GM12878 (cell line): ENCODE measurements around the gene SGMS1. TPM values are rescaled to one million over a fixed set of nuclear protein-coding genes. Genes with fewer than 3 reads are reported as not detected.

Experiments used
- ATAC-seq: fragments of 200-7000 bp; cut with Tn5 transposase; 3 replicates; pipeline ENCODE4 v1.9.1; 2020; ENCODE audit warnings: mild to moderate bottlenecking, moderate library complexity
- BruUV-seq: library from RNA; stranded (reverse); fragments of 400-500 nt; replicated peaks from 2 replicates; lab custom pipeline; 2021; lab: Mats Ljungman, UMichigan
- CTCF ChIA-PET: fragments of 300-600 bp; sonication (Branson Sonifier 250); formaldehyde crosslinking; extraction: SDS; loops from one replicate; lab custom pipeline; 2021; ENCODE audit warnings: inconsistent platforms; lab: Yijun Ruan, JAX
- POLR2A ChIA-PET: fragments of 350-600 bp; formaldehyde crosslinking; extraction: SDS; loops from one replicate; lab custom pipeline; 2021; ENCODE audit warnings: inconsistent platforms; lab: Charles Lee
- RAD21 ChIA-PET: fragments of 300-600 bp; sonication (Branson Sonifier 250); formaldehyde crosslinking; loops from one replicate; lab custom pipeline; 2023; ENCODE audit warnings: antibody characterized with exemption; ENCODE audit not compliant: unreplicated experiment; lab: Charles Lee
- SMC1A ChIA-PET: fragments of 300-600 bp; sonication (Branson Sonifier 250); formaldehyde crosslinking; loops from one replicate; lab custom pipeline; 2023; ENCODE audit not compliant: unreplicated experiment, uncharacterized antibody; lab: Charles Lee
- DNase-seq: peaks from one replicate; pipeline ENCODE4 v3.0.0-alpha.2; 2011; ENCODE audit warnings: low read depth, low spot score
- FAIRE-seq: peaks from 3 replicates; lab custom pipeline; 2011; peaks lifted over from hg19 to GRCh38; lab: Jason Lieb, UNC
- H2AFZ ChIP-seq: 2 replicates; pipeline ENCODE4 v1.6.0; 2011; ENCODE audit warnings: low read depth, low read length, control low read depth; ENCODE audit not compliant: control insufficient read depth
- H3K27ac ChIP-seq: 2 replicates; pipeline ENCODE4 v1.5.1; 2011; ENCODE audit warnings: control low read depth; ENCODE audit not compliant: control insufficient read depth, insufficient read depth
- H3K27me3 ChIP-seq, 2 experiments: replicated peaks in 1 of 2; 2 replicates each; pipeline versions ENCODE4 v1.6.0 to v1.6.1; 2011; ENCODE audit warnings: low read length in 1 of 2; ENCODE audit not compliant: control insufficient read depth in 2 of 2, insufficient read depth in 2 of 2
- H3K36me3 ChIP-seq, 2 experiments: 2 replicates each; pipeline ENCODE4 v1.5.1; 2011; ENCODE audit warnings: low read length in 1 of 2; ENCODE audit not compliant: control insufficient read depth in 2 of 2, insufficient read depth in 2 of 2
- H3K4me1 ChIP-seq: 2 replicates; pipeline ENCODE4 v1.6.1; 2011; ENCODE audit warnings: mild to moderate bottlenecking, low read length, moderate library complexity, mixed read lengths; ENCODE audit not compliant: control insufficient read depth, insufficient read depth
- H3K4me2 ChIP-seq: 2 replicates; pipeline ENCODE4 v1.6.0; 2011; ENCODE audit warnings: control low read depth; ENCODE audit not compliant: control insufficient read depth, insufficient read depth
- H3K4me3 ChIP-seq: fragments of 200-600 bp; sonication (generic); 2 replicates; pipeline ENCODE4 v1.5.1; 2016
- H3K79me2 ChIP-seq: 2 replicates; pipeline ENCODE4 v1.6.0; 2011; ENCODE audit warnings: low read length; ENCODE audit not compliant: control insufficient read depth, insufficient read depth
- H3K9ac ChIP-seq: 2 replicates; pipeline ENCODE4 v1.8.0; 2011; ENCODE audit warnings: low read length, control low read depth, mixed read lengths; ENCODE audit not compliant: control insufficient read depth, insufficient read depth
- H3K9me3 ChIP-seq: replicated peaks from 3 replicates; pipeline ENCODE4 v1.5.1; 2011; ENCODE audit warnings: mild to moderate bottlenecking, low read length; ENCODE audit not compliant: control insufficient read depth, insufficient read depth
- H4K20me1 ChIP-seq: 2 replicates; pipeline ENCODE4 v1.6.0; 2011; ENCODE audit not compliant: control insufficient read depth, insufficient read depth
- ATF7 ChIP-seq: fragments of 450-650 bp; IDR thresholded peaks from 2 replicates; pipeline ENCODE4 v1.6.1; 2016; ENCODE audit warnings: low read depth, mild to moderate bottlenecking
- BACH1 ChIP-seq: fragments of 450-650 bp; IDR thresholded peaks from 2 replicates; pipeline ENCODE4 v1.6.1; 2017; ENCODE audit warnings: mild to moderate bottlenecking, borderline replicate concordance
- CBX3 ChIP-seq: fragments of 200-600 bp; sonication (generic); IDR thresholded peaks from 2 replicates; pipeline ENCODE4 v1.6.1; 2016; ENCODE audit warnings: low read depth, borderline replicate concordance
- CBX5 ChIP-seq: sonication (generic); IDR thresholded peaks from 2 replicates; pipeline ENCODE4 v1.6.1; 2016; ENCODE audit warnings: low read depth, moderate library complexity, mild to moderate bottlenecking, inconsistent platforms
- CREB1 ChIP-seq: IDR thresholded peaks from 2 replicates; pipeline ENCODE4 v1.6.1; 2012; ENCODE audit warnings: low read depth, mild to moderate bottlenecking, inconsistent platforms
- DPF2 ChIP-seq: fragments of 450-650 bp; IDR thresholded peaks from 2 replicates; pipeline ENCODE4 v1.6.1; 2017; ENCODE audit warnings: mild to moderate bottlenecking
- E4F1 ChIP-seq: fragments of 450-650 bp; IDR thresholded peaks from 2 replicates; pipeline ENCODE4 v1.6.1; 2018; ENCODE audit warnings: borderline replicate concordance, mild to moderate bottlenecking; ENCODE audit not compliant: partially characterized antibody
- EP300 ChIP-seq, 2 experiments: fragments of 150-350 bp in 1 of 2; IDR thresholded peaks; 2 replicates each; pipeline ENCODE4 v1.6.1; 2011 to 2012; ENCODE audit warnings: low read depth in 2 of 2, low read length in 2 of 2, borderline replicate concordance in 1 of 2, improper control_type of control experiment in 1 of 2, inconsistent platforms in 1 of 2; ENCODE audit not compliant: control insufficient read depth in 1 of 2
- FOXM1 ChIP-seq: IDR thresholded peaks from 2 replicates; pipeline ENCODE4 v1.6.1; 2012; ENCODE audit warnings: low read depth, mild to moderate bottlenecking, inconsistent platforms, low read length, moderate library complexity
- IKZF1 ChIP-seq: fragments of 450-650 bp; conservative IDR thresholded peaks from 2 replicates; pipeline ENCODE4 v1.6.1; 2017; ENCODE audit warnings: antibody characterized with exemption, mild to moderate bottlenecking
- IRF5 ChIP-seq: fragments of 450-650 bp; IDR thresholded peaks from 2 replicates; pipeline ENCODE4 v1.6.1; 2017; ENCODE audit warnings: borderline replicate concordance
- MEF2A ChIP-seq: IDR thresholded peaks from 2 replicates; pipeline ENCODE4 v1.6.1; 2011; ENCODE audit warnings: low read depth, mild to moderate bottlenecking, low read length, moderate library complexity; ENCODE audit not compliant: insufficient read depth
- NFIC ChIP-seq: IDR thresholded peaks from 2 replicates; pipeline ENCODE4 v1.6.1; 2012; ENCODE audit warnings: low read depth, mild to moderate bottlenecking, inconsistent platforms, low read length, moderate library complexity
- RUNX3 ChIP-seq: IDR thresholded peaks from 2 replicates; pipeline ENCODE4 v1.6.1; 2012; ENCODE audit warnings: low read length, inconsistent platforms
- SIN3A ChIP-seq: IDR thresholded peaks from 2 replicates; pipeline ENCODE4 v1.6.1; 2012; ENCODE audit warnings: low read depth, low read length, improper control_type of control experiment
- SMARCA5 ChIP-seq: fragments of 450-650 bp; IDR thresholded peaks from 2 replicates; pipeline ENCODE4 v1.6.1; 2017; ENCODE audit warnings: mild to moderate bottlenecking
- SPI1 ChIP-seq: IDR thresholded peaks from 2 replicates; pipeline ENCODE4 v1.6.1; 2011; ENCODE audit warnings: low read depth, mild to moderate bottlenecking, low read length, moderate library complexity, borderline replicate concordance; ENCODE audit not compliant: insufficient read depth
- TBL1XR1 ChIP-seq: IDR thresholded peaks from 2 replicates; pipeline ENCODE4 v1.6.1; 2012; ENCODE audit warnings: low read depth, low read length, improper control_type of control experiment
- YY1 ChIP-seq: IDR thresholded peaks from 2 replicates; pipeline ENCODE4 v1.6.1; 2011; ENCODE audit warnings: low read depth, mild to moderate bottlenecking, low read length
- ZBED1 ChIP-seq: IDR thresholded peaks from 2 replicates; pipeline ENCODE4 v1.6.1; 2016; ENCODE audit warnings: borderline replicate concordance
- ZNF217 ChIP-seq: fragments of 450-650 bp; IDR thresholded peaks from 2 replicates; pipeline ENCODE4 v1.6.1; 2017; ENCODE audit warnings: antibody characterized with exemption, mild to moderate bottlenecking
- ZSCAN29 ChIP-seq: fragments of 450-650 bp; IDR thresholded peaks from 2 replicates; pipeline ENCODE4 v1.6.1; 2017; ENCODE audit warnings: mild to moderate bottlenecking, moderate library complexity
- WGBS: methylation state at CpG from one replicate; pipeline ENCODE4 v1.1.6; 2016; ENCODE audit warnings: low lambda C conversion rate; ENCODE audit not compliant: insufficient replicate concordance, insufficient coverage; ENCODE audit errors: missing lambda C conversion rate; 5-methylcytosine and 5-hydroxymethylcytosine counted together
- in situ Hi-C: fragments of 300-500 bp; cut with MboI; formaldehyde crosslinking; loops from 9 replicates; pipeline ENCODE4 v1.14.3; 2018; ENCODE audit warnings: mixed read lengths
- intact Hi-C: fragments of 100-400 bp; cut with micrococcal nuclease; formaldehyde crosslinking; loops from one replicate; pipeline ENCODE4 v1.14.2; 2022; ENCODE audit not compliant: unreplicated experiment
- polyA plus RNA-seq, 11 experiments: library from polyadenylated mRNA; depleted of rRNA in 4 of 11; unstranded in 6 of 11; stranded (reverse) in 5 of 11; fragments of >200 nt; fragmentation: Nextera tagmentation in 4 of 11; fragmentation: Illumina TruSeq in 1 of 11; extraction: Ambion mirVana in 4 of 11; extraction: Trizol in 1 of 11; gene quantifications; 1 replicate in 1 of 11; 2 replicates in 10 of 11; pipeline versions ENCODE4 v1.2.1 to v1.2.3, GENCODE V29; 2011 to 2016; ENCODE audit warnings: inconsistent platforms in 2 of 11, missing spikeins in 2 of 11, low read depth in 1 of 11
- total RNA-seq, 4 experiments: library from RNA; depleted of rRNA in 3 of 4; stranded (reverse); fragments of >200 nt in 3 of 4; fragmentation: Illumina TruSeq in 1 of 4; extraction: Trizol in 1 of 4; gene quantifications; 2 replicates each; pipeline versions ENCODE4 v1.2.1 to v1.2.3, GENCODE V29; 2013 to 2021

SGMS1 gene
- total and polyA plus RNA-seq, 10 of the 15 experiments (the other 5 are each of a cell fraction or from before 2014, with no cell fraction given) = 1.4 to 14.5 (median 4.9) TPM

GRCh38 chr10:50280049-50280841 is 343.5 kb downstream of the SGMS1 start (continued):
- TF ChIP-seq E4F1 (no peak), DPF2 (no peak), CBX3 (no peak), CREB1 (no peak), IRF5 (no peak)
- TF ChIP-seq, all 136 proteins: peak for 0

GRCh38 chr10:50279489-50279888 is 344.3 kb downstream of the SGMS1 start:
- no peak for ATAC-seq
- Histone ChIP-seq H4K20me1 (no peaks in the 10 kb centered on the region), H3K4me1 (no peaks in the 10 kb centered on the region), H3K27me3 (peaks cover 0 to 5% of the 10 kb centered on the region in 2 experiments; a peak in 2 of 4 replicates), H3K4me3 (no peak overlapping the region), H3K9me3 (no peaks in the 10 kb centered on the region), H2AFZ (no peak overlapping the region), H3K79me2 (no peaks in the 10 kb centered on the region), H3K9ac (no peak overlapping the region), H3K27ac (no peak overlapping the region), H3K36me3 (no peaks in the 10 kb centered on the region), H3K4me2 (no peak overlapping the region)
- ChIA-PET CTCF (interaction anchor here (1.1 to 1.2 kb wide), 3 partner anchors 56 to 140 kb away, joined by 3 read pairs; no protein-coding TSS in a partner anchor), POLR2A (no interaction called here), SMC1A (no interaction called here), RAD21 (no interaction called here)
- intact Hi-C loops (no loop called here), in situ Hi-C loops (no loop called here)
- DNase-seq = no peak
- BruUV-seq = no TSS peak
- WGBS = 64% methylated on average over 5 of the region's 5 CpGs
- FAIRE-seq = no peak
- TF ChIP-seq SIN3A = no peak
- no peak for TF ChIP-seq TBL1XR1
- no peak for TF ChIP-seq SPI1
- no peak for TF ChIP-seq IKZF1
- no peak for TF ChIP-seq MEF2A
- TF ChIP-seq ZSCAN29 = no peak
- TF ChIP-seq EP300 (IDR thresholded peaks at IDR 0.05; ENCODE audit: borderline replicate concordance in 1 of 2, control insufficient read depth in 1 of 2, low read depth in 2 of 2, low read length in 2 of 2) = no peak
- no peak for TF ChIP-seq BACH1
- no peak for TF ChIP-seq YY1
- no peak for TF ChIP-seq ZBED1
- no peak for TF ChIP-seq SMARCA5
- TF ChIP-seq RUNX3 = no peak
- no peak for TF ChIP-seq ATF7
- TF ChIP-seq CBX5 = no peak
- TF ChIP-seq FOXM1 = no peak
- no peak for TF ChIP-seq ZNF217
- no peak for TF ChIP-seq NFIC
